HepG2 (cell line): ENCODE measurements around the gene ZNF618. TPM values are rescaled to one million over a fixed set of nuclear protein-coding genes. Genes with fewer than 3 reads are reported as not detected.

Source experiments
- ATAC-seq: fragments of 200-7000 bp; cut with Tn5 transposase; 3 replicates; pipeline ENCODE4 v1.9.1; 2020; ENCODE audit warnings: mild to moderate bottlenecking, moderate library complexity
- BruUV-seq: library from RNA; stranded (reverse); fragments of 400-500 nt; replicated peaks from 2 replicates; lab custom pipeline; 2021; lab: Mats Ljungman, UMichigan
- CTCF ChIA-PET: fragments of 300-600 bp; formaldehyde crosslinking; extraction: SDS; loops from one replicate; lab custom pipeline; 2021; ENCODE audit warnings: low total read pairs, inconsistent platforms, low intra/inter-chr PET ratio; lab: Yijun Ruan, JAX
- POLR2A ChIA-PET: fragments of 350-600 bp; sonication (Branson Sonifier 250); formaldehyde crosslinking; loops from one replicate; lab custom pipeline; 2020; ENCODE audit warnings: antibody characterized with exemption, inconsistent platforms; lab: Yijun Ruan, JAX
- DNase-seq: peaks from one replicate; pipeline ENCODE4 v3.0.0-alpha.2; 2015; ENCODE audit warnings: low spot score
- FAIRE-seq: peaks from 3 replicates; lab custom pipeline; 2011; peaks lifted over from hg19 to GRCh38; lab: Jason Lieb, UNC
- H2AFZ ChIP-seq: one replicate; pipeline ENCODE4 v1.6.1; 2011; ENCODE audit warnings: low read length, inconsistent platforms
- H3K27ac ChIP-seq: fragments of 300-600 bp; 3 replicates; pipeline ENCODE4 v1.8.0; 2011; ENCODE audit warnings: mixed run types, mild to moderate bottlenecking, mixed read lengths, low read length, inconsistent platforms; ENCODE audit not compliant: insufficient read depth; ENCODE audit errors: extremely low read length
- H3K27me3 ChIP-seq, 2 experiments: fragments of 200-600 bp in 1 of 2; 2 replicates in 1 of 2; 3 replicates in 1 of 2; pipeline versions ENCODE4 v1.6.0 to v1.8.0; 2011; ENCODE audit warnings: low read length in 2 of 2, mild to moderate bottlenecking in 2 of 2, moderate library complexity in 2 of 2, inconsistent platforms in 1 of 2; ENCODE audit not compliant: insufficient read depth in 2 of 2, control insufficient read depth in 1 of 2
- H3K36me3 ChIP-seq, 2 experiments: fragments of 200-600 bp in 1 of 2; replicated peaks in 1 of 2; 2 replicates in 1 of 2; 3 replicates in 1 of 2; pipeline versions ENCODE4 v1.5.1 to v1.8.0; 2011; ENCODE audit warnings: low read length in 2 of 2, inconsistent platforms in 1 of 2; ENCODE audit not compliant: insufficient read depth in 2 of 2, control insufficient read depth in 1 of 2
- H3K4me1 ChIP-seq: 2 replicates; pipeline ENCODE4 v1.5.1; 2012; ENCODE audit warnings: low read length, inconsistent platforms; ENCODE audit not compliant: insufficient read depth
- H3K4me2 ChIP-seq: 2 replicates; pipeline ENCODE4 v1.6.0; 2011; ENCODE audit warnings: low read depth, low read length, inconsistent platforms
- H3K4me3 ChIP-seq, 3 experiments: fragments of 200-600 bp in 1 of 3; sonication (generic), shearing (Covaris generic) in 1 of 3; replicated peaks in 1 of 3; 2 replicates each; pipeline ENCODE4 v1.5.1; 2011 to 2016; ENCODE audit warnings: low read length in 3 of 3, inconsistent platforms in 2 of 3, low read depth in 2 of 3, mild to moderate bottlenecking in 2 of 3, control low read depth in 1 of 3, mixed read lengths in 1 of 3; ENCODE audit not compliant: insufficient read depth in 1 of 3
- H3K79me2 ChIP-seq: one replicate; pipeline ENCODE4 v1.6.1; 2011; ENCODE audit warnings: low read length, inconsistent platforms; ENCODE audit not compliant: insufficient read depth
- H3K9ac ChIP-seq: 2 replicates; pipeline ENCODE4 v1.6.0; 2011; ENCODE audit warnings: mild to moderate bottlenecking, low read depth, low read length, inconsistent platforms; ENCODE audit not compliant: insufficient read depth
- H3K9me3 ChIP-seq: 2 replicates; pipeline ENCODE4 v1.5.1; 2012; ENCODE audit warnings: mild to moderate bottlenecking, low read length
- H4K20me1 ChIP-seq: 2 replicates; pipeline ENCODE4 v1.6.0; 2011; ENCODE audit warnings: inconsistent platforms, mild to moderate bottlenecking, low read length, moderate library complexity; ENCODE audit not compliant: insufficient read depth
- FOXM1 ChIP-seq: sonication (generic); formaldehyde crosslinking; IDR thresholded peaks from 2 replicates; pipeline ENCODE4 v1.5.0; 2020; ENCODE audit warnings: missing genetic modification reagents
- HMG20B ChIP-seq: conservative IDR thresholded peaks from 2 replicates; pipeline ENCODE4 v1.6.1; 2016; ENCODE audit warnings: missing genetic modification reagents, missing compliant biosample characterization
- HMGXB3 ChIP-seq: sonication (generic); formaldehyde crosslinking; IDR thresholded peaks from 2 replicates; pipeline ENCODE4 v1.4.0; 2020; ENCODE audit warnings: missing genetic modification reagents, borderline replicate concordance
- LCORL ChIP-seq, 2 experiments: fragments of 450-650 bp in 1 of 2; sonication (generic) in 1 of 2; formaldehyde crosslinking in 1 of 2; IDR thresholded peaks; 2 replicates each; pipeline versions ENCODE4 v1.5.0 to v1.6.1; 2017 to 2020; ENCODE audit warnings: antibody characterized with exemption in 1 of 2, missing genetic modification reagents in 1 of 2
- RBM22 ChIP-seq: fragments of 200-400 bp; formaldehyde crosslinking; optimal IDR thresholded peaks from 2 replicates; pipeline ENCODE3; 2017; ENCODE audit warnings: mild to moderate bottlenecking, low read length, moderate library complexity
- ZFP90 ChIP-seq: sonication (generic); formaldehyde crosslinking; IDR thresholded peaks from 2 replicates; pipeline ENCODE4 v1.8.0; 2022; ENCODE audit warnings: missing genetic modification reagents, mild to moderate bottlenecking, inconsistent platforms, borderline replicate concordance
- ZFYVE20 ChIP-seq: sonication (generic); formaldehyde crosslinking; IDR thresholded peaks from 2 replicates; pipeline ENCODE4 v1.8.0; 2023; ENCODE audit warnings: low read depth, mild to moderate bottlenecking, moderate library complexity, missing genetic modification reagents, borderline replicate concordance
- ZNF20 ChIP-seq: sonication (generic); formaldehyde crosslinking; IDR thresholded peaks from 2 replicates; pipeline ENCODE4 v1.4.0; 2020; ENCODE audit warnings: mild to moderate bottlenecking, moderate library complexity, missing genetic modification reagents
- ZNF232 ChIP-seq: sonication (generic); formaldehyde crosslinking; IDR thresholded peaks from 2 replicates; pipeline ENCODE4 v1.4.0; 2020; ENCODE audit warnings: missing genetic modification reagents, borderline replicate concordance
- ZNF280B ChIP-seq: sonication (generic); formaldehyde crosslinking; IDR thresholded peaks from 2 replicates; pipeline ENCODE4 v1.5.0; 2020; ENCODE audit warnings: missing genetic modification reagents, mild to moderate bottlenecking, borderline replicate concordance
- ZNF547 ChIP-seq: sonication (generic); formaldehyde crosslinking; IDR thresholded peaks from 2 replicates; pipeline ENCODE4 v1.5.1; 2020; ENCODE audit warnings: mild to moderate bottlenecking, missing genetic modification reagents
- WGBS: methylation state at CpG from one replicate; pipeline ENCODE4 v1.1.6; 2017; ENCODE audit warnings: low lambda C conversion rate; 5-methylcytosine and 5-hydroxymethylcytosine counted together
- in situ Hi-C: cut with HindIII; loops from 2 replicates; pipeline ENCODE4 v1.10.0; 2017; ENCODE audit warnings: low pct_unique_long_range_greater_than_20kb; ENCODE audit not compliant: extremely low pct_ligation_motif_present
- intact Hi-C: fragments of 100-400 bp; cut with micrococcal nuclease; formaldehyde crosslinking; loops from one replicate; pipeline ENCODE4 v1.10.0; 2022; ENCODE audit not compliant: unreplicated experiment
- polyA plus RNA-seq, 8 experiments: library from polyadenylated mRNA; depleted of rRNA in 3 of 8; stranded (reverse) in 7 of 8; unstranded in 1 of 8; fragments of >200 nt; fragmentation: Illumina TruSeq in 4 of 8; extraction: Trizol in 4 of 8; gene quantifications; 2 replicates each; pipeline versions ENCODE4 v1.2.1 to v1.2.3, GENCODE V29; 2011 to 2016; ENCODE audit warnings: low read depth in 4 of 8, missing spikeins in 1 of 8, mixed read lengths in 1 of 8; ENCODE audit not compliant: insufficient read depth in 1 of 8
- total RNA-seq, 5 experiments: library from RNA; depleted of rRNA; stranded (reverse); fragments of >200 nt; fragmentation: Illumina TruSeq; extraction: Trizol; gene quantifications; 2 replicates each; pipeline ENCODE4 v1.2.3, GENCODE V29; 2016; ENCODE audit warnings: low read depth in 1 of 5
- TF ChIP-seq, protein P1 (sequence below): sonication (generic); formaldehyde crosslinking; IDR thresholded peaks from 2 replicates; pipeline ENCODE4 v1.4.0; 2020; ENCODE audit warnings: missing genetic modification reagents

Gene ZNF618
- total and polyA plus RNA-seq, 2 of the 13 experiments (the other 11 are each of a cell fraction or from before 2014, with no cell fraction given), result 0.07 TPM

DNA sequence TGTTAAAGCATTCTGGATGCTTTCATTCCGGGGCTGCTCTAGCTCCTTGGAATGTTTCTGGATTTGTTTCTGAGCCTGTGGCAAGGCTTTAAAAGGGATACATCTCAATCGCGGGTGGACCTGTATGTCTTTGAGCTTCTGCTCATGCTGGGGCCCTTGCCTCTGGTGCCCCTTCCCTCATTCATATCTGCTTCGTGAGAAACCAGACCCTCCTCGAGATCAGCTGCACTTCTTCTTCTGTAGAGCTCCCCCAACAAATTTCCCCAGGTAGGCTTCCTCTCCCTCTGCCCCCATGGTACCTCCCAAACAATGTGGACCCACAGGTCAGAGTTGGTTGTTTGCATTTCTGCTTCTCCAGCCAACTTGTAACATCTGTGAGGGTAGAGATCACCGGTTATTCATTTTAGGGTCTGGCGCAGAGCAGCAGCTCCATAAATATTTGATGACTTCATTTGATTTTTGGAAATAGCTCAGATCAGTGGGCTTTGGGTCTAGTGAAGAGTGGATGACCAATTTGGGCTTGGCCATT is 6.6 kb downstream of the ZNF618 start:
- 53% methylated on average over 7 of the region's 7 CpGs for WGBS
- H3K27me3 ChIP-seq, result peaks cover 0 to 12% of the 10 kb centered on the region in 2 experiments; a peak in 1 of 5 replicates
- no peaks in the 10 kb centered on the region for H3K79me2 ChIP-seq
- H3K4me3 ChIP-seq, result no peak overlapping the region
- H2AFZ ChIP-seq, result no peak overlapping the region
- in situ Hi-C loops, result no loop called here
- H3K27ac ChIP-seq, result no peak overlapping the region
- BruUV-seq, result no TSS peak
- no peaks in the 10 kb centered on the region for H3K4me1 ChIP-seq
- FAIRE-seq (no peak), ATAC-seq (no peak), DNase-seq (no peak)
- no peak overlapping the region for H3K4me2 ChIP-seq
- H3K9me3 ChIP-seq, result no peaks in the 10 kb centered on the region
- CTCF ChIA-PET, result no interaction called here
- no peak overlapping the region for H3K9ac ChIP-seq
- H3K36me3 ChIP-seq, result no peaks in the 10 kb centered on the region
- H4K20me1 ChIP-seq, result no peaks in the 10 kb centered on the region
- POLR2A ChIA-PET, result no interaction called here
- intact Hi-C loops, result no loop called here
- TF ChIP-seq ZNF280B (CRISPR knock-in tag), result no peak
- TF ChIP-seq, protein P1, sequence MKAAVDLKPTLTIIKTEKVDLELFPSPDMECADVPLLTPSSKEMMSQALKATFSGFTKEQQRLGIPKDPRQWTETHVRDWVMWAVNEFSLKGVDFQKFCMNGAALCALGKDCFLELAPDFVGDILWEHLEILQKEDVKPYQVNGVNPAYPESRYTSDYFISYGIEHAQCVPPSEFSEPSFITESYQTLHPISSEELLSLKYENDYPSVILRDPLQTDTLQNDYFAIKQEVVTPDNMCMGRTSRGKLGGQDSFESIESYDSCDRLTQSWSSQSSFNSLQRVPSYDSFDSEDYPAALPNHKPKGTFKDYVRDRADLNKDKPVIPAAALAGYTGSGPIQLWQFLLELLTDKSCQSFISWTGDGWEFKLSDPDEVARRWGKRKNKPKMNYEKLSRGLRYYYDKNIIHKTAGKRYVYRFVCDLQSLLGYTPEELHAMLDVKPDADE (CRISPR knock-in tag), result no peak
- no peak for TF ChIP-seq HMG20B (CRISPR knock-in tag)
- TF ChIP-seq HMGXB3, result no peak
- no peak for TF ChIP-seq ZFP90 (CRISPR knock-in tag)
- no peak for TF ChIP-seq ZNF547 (CRISPR knock-in tag)
- TF ChIP-seq ZNF20 (CRISPR knock-in tag), result no peak
- TF ChIP-seq LCORL (IDR thresholded peaks at IDR 0.05), result no peak
- no peak for TF ChIP-seq LCORL (CRISPR knock-in tag; IDR thresholded peaks at IDR 0.05)
- no peak for TF ChIP-seq RBM22
- TF ChIP-seq FOXM1 (CRISPR knock-in tag), result no peak
- TF ChIP-seq ZNF232 (CRISPR knock-in tag), result no peak
- no peak for TF ChIP-seq ZFYVE20 (CRISPR knock-in tag)
